GM21786 (cell line): ENCODE data around the gene IL24.
"Not testable (repeated sequence)": the region's sequence is repeated elsewhere in the genome, so short reads cannot be mapped to it uniquely, and the experiment has no call there.

Experiments used
- ATAC-seq: cut with Tn5 transposase; IDR thresholded peaks from one replicate; pipeline ENCODE4 v1.9.1; 2021; ENCODE audit not compliant: unreplicated experiment

Gene IL24, protein sequence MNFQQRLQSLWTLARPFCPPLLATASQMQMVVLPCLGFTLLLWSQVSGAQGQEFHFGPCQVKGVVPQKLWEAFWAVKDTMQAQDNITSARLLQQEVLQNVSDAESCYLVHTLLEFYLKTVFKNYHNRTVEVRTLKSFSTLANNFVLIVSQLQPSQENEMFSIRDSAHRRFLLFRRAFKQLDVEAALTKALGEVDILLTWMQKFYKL

DNA sequence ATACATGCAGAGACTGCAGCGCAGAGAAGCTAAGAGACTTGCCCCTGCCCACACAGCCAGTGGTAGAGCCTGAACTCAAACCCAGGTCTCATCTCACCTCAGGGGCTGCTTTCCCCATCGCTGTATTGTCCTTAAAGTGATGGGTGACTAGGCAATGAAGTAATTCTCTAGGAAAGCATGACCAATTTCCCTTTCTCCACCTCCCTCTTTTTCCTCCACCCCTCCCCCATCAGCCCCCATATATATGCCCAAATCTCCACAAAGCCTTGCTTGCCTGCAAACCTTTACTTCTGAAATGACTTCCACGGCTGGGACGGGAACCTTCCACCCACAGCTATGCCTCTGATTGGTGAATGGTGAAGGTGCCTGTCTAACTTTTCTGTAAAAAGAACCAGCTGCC lies at the start of gene IL24:
IL24 (plus strand) TSS at position 269 of the 400 bp plus-strand sequence. CDS start 390 bp downstream, outside the sequence.
- ATAC-seq: no peak

DNA sequence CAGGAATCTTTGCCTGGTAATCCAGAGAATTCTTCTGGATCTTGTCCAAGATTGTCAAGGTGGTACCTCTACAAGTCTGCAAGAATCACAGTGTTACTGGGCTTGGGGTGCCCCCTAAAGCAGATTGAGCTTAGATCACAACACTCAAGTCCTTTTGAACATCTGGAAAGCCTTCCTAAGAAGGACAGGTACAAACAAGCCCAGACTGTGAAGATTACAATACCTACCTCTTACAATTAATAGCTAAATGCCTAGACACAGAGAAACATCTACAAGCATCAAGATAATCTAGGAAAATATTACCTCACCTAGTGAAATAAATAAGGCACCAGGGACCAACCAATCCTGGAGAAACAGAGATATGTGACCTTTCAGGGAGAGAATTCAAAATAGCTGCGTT lies 49.3 kb upstream of the IL24 start:
- no peak for ATAC-seq

DNA sequence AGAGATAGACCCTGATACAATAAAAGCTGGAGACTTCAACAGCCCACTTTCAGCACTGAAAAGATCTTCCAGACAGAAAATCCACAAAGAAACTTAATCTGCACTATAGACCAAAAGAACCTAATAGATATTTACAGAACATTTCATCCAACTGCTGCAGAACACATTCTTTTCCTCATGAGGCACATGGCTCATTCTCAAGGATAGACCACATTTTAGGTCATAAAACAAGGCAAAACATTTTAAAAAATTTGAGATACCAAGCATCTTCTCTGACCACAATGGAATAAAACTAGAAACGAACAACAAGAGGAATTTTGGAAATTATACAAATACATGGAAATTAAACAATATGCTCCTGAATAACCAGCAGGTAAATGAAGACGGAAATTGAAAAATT lies 46.8 kb upstream of the IL24 start:
- no peak for ATAC-seq

DNA sequence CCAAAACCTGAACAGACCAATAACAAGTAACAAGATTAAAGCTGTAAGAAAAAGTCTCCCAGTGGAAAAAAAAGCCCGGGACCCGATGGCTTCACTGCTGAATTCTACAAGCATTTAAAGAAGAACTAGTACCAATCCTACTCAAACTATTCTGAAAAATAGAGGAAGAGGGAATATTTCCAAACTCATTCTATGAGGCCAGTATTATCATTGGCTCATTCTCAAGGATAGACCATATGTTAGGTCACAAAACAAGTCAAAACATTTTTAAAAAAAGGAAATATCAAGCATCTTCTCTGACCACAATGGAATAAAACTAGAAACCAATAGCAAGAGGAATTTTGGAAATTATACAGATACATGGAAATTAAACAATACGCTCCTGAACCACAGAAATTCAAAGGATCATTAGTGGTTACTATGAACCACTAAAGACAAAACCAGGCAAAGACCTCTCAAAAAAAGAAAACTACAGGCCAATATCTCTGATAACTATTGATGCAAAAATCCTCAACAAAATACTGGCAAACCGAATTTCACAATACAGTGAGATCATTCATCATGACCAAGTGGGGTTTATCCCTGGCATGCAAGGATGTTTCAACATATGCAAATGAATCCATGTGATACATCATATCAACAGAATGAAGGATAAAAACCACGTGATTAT lies 45.8 kb upstream of the IL24 start:
- no peak for ATAC-seq

DNA sequence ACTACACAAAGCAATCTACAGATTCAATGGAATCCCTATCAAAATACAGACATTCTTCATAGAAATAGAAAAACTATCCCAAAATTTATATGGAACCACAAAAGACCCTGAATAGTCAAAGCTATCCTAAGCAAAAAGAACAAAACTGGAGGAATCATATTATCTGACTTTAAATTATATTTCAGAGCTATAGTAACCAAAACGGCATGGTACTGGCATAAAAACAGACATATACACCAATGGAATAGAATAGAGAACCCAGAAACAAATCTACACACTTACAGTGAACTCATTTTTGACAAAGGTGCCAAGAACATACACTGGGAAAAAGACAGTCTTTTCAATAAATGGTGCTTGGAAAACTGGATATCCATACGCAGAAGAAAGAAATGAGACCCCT lies 44.6 kb upstream of the IL24 start:
- ATAC-seq: not testable (repeated sequence)

DNA sequence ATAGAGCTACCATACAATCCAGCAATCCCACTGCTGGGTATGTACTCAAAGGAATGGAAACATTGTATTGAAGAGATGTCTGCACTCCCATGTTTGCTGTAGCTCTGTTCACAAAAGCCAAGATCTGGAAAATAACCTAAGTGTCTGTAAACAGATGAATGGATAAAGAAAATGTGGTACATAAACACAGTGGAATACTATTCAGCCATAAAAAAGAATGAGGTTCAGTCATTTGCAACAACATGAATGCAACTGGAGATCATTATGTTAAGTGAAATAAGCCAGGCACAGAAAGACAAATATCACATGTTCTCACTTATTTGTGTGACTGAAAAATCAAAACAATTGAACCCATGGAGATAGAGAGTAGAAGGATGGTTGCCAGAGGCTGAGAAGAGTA lies 43.5 kb upstream of the IL24 start:
- ATAC-seq: not testable (repeated sequence)

DNA sequence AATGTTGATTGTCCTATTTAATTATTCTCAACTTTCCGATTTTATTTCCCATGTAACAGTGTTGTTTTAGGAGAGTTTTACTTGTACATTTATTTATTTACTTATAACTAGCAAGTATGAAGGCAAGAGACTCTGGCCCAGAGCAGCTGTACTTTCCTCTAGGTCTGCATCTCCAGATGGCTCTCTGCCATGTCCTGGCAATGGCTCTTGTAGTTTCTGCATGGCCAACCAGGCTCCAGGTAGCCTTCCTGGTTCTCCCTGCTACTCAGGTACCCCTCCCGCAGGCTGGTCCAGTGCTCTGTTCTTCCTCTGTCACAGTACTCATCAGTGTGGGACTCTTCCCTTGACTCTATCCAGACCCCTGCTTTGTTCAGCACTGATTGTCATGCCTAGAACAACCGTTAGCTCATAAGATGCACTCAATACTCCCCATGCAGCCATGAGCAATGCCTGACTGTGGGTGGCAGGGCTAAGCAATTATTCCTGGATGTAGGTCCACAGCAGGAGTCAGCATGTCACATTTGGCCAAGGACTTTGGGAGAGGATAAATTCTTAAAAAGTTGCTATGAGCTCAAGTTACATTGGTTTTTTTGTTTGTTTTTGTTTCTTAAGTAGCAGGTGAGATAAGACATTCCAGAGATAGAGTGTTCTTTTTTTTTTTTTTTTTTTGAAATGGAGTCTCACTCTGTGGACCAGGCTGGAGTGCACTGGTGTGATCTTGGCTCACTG lies 42.7 kb upstream of the IL24 start:
- no peak for ATAC-seq

DNA sequence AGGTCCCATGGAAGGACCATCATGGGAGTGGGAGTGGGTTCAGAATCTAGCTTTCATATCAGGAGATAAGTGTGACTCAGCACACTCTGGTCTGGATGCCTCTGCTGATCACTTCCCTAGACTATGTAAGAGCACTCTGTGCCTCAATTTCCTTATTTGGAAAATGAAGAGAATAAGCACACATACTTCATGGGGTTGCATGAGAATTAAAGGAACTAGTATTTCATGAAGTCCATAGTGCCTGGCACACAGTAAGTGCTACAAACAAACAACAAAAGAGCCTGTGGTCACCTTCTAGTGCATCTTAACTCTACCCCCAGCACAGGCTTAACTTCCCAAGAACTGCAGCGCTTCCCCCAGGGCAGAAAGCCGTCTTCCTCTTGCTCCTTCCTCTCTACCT lies 41.4 kb upstream of the IL24 start:
- ATAC-seq: no peak

DNA sequence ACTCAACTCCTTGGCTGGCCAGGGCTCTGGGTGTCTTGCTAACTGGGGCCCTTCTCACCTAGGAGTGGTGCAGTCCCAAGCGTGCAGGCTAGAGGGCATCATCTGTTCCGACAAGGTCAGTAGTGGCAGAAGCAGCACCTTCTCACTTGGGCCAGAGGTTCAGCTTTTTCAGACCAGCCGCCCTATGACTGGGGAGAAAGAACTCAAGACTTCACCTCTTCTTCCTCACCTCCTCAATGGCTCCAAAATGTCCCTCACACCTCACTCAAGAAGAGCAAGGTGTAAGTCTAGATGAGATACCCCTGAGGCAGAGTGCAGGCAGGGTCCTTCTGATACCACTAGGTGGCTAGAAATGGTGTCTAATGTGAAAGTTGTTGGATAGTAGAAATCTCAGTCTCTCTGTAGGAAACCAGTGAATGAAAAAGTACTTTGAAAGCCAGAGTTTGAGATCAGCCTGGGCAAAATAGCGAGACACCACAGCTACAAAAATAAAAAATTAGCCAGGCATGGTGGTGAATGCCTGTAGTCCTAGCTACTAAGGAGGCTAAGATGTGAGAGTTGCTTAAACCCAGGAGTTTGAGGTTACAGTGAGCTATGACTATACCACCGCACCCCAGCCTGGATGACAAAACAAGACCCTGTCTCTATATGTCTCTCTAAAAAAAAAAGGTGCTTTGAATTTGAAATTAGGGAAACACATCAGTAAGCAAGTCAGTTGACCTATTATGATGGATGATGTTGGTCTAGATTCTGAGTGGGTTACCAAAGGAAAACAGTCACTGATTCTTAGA lies 40.4 kb upstream of the IL24 start:
- no peak for ATAC-seq

DNA sequence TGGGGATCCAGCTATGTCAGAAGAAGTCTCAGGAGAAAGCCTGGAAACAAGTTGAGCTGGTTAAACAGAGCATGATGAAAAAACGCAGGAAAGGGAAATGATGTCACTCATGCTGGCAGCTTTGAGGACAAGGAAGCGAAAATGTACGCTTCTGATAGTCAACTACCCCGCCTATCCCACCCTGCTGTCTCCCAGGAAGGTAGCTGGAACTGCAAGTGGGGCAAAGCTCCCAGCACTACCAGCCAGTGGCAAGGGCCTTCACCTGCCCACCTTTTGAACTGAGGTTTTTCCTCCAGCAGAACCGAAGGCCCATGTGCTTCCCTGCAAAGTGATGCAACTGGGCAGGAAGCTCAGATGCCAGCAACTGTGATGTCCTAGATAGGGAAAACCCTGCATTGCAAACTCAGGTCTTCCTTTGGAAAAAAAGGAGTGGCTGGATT lies 38.1 kb upstream of the IL24 start:
- no peak for ATAC-seq

DNA sequence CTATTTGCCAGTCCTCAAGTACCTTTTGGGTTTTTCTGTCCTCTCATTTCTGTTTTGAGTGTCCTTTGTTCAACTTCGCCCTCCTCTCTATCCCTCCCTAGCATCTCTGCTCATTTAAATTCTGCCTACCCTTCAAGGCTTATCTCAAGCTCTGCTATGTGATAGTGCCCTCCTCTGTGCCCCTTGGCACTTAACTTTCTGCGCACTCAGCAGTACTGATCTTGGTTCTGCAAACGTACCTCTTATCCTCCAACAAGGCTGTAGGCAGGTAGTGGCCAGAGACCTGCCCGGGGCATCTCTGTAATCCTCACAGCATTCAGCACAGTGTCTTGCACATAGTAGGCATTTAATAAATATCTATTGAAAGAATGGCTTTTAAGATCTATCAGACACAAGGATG lies 37.1 kb upstream of the IL24 start:
- ATAC-seq: no peak

DNA sequence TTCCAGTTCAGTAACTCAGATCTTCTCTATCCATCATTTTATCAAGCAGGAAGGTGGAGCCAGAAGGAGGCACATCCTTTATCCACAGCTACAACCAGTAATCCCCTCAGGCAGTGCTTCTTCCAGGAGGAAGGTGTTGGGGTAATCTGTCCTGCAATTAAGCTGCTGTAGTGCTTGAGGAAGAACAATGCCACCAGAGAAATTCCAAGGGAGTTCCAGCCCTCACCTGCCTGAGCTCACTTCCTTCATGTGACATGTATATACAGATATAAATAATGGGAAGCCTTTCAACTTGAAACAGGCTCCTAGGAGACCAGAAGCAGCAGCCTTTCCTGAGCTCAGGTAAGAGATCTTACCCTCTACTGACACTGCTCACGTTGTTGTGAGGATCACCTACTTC lies 34.0 kb upstream of the IL24 start:
- ATAC-seq: no peak

DNA sequence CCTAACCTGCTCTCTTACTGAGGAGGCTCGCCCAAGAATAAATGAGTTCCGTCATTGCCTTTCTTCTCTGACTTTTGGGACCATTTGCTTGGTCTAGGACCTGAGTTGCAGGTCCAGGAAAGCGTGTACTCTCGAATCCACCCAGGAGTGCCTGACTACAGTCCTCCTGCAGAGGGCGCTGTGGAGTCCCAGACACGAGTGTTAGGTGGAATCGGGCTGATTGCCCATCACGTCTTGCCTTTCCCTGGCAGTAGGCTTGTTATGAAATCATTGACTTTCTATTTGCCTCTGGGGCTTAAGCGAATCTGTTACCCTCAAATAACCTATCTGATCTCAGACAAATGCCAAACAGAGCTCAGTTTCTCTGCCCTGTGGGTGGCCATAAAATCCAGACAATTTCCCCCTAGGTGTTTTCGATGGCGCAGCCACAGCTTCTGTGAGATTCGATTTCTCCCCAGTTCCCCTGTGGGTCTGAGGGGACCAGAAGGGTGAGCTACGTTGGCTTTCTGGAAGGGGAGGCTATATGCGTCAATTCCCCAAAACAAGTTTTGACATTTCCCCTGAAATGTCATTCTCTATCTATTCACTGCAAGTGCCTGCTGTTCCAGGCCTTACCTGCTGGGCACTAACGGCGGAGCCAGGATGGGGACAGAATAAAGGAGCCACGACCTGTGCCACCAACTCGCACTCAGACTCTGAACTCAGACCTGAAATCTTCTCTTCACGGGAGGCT lies 32.1 kb upstream of the IL24 start, which contains the start of gene IL20:
IL20 (plus strand) TSS at position 685 of the 733 bp plus-strand sequence. CDS start 230 bp downstream, outside the sequence.
- ATAC-seq: no peak

DNA sequence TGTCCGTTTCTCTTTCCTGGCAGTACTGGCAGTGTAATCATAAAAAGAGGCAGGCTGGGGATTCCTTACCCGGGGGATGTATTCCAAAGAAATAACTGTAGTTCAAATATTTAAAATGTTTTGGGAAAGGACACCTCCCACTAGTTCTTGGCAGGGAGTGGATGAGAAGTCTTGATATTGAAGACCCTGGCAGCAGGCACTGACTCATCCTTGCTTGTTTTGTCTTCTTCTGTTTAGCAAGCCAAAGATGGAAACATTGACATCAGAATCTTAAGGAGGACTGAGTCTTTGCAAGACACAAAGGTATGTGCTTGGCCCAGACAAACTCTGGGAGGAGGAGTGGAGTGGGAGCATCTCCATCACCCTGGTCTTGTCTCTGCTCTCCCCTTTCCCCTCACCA lies 31.2 kb upstream of the IL24 start:
- ATAC-seq: no peak

DNA sequence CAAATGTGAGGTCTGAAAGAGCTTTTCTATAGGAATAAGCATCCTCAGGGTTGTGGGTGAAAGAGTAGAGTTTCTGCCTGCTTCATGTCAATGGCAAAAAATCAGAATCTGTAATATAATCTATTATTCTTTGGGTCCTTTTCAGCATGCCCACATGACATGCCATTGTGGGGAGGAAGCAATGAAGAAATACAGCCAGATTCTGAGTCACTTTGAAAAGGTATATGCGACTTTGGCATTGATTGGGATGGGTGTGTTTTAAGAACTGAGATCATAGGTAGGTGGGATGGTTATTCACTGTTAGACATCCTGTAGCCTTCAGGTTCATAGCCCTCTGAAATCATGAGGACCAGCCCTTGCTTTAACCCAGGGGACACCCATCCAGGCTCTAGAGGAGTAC lies 30.0 kb upstream of the IL24 start:
- ATAC-seq: no peak

DNA sequence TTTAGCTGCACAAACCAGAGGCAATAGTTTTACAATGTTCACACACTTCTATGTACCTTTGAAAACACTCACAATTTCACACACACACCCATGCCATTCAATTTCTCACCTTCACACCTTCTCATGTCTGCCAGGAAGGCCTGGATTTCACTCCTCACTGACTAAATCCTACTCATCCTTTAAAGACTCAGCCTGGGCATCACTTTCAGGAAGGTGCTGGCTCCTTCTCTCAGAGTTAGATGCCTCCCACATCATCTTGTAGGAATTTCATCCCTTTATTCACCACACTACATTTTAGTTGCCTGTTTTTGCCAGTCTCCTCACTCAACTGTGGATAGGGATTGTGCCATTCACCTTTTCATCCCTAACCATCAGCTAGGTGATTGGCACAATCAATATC lies 29.5 kb upstream of the IL24 start:
- ATAC-seq: no peak

DNA sequence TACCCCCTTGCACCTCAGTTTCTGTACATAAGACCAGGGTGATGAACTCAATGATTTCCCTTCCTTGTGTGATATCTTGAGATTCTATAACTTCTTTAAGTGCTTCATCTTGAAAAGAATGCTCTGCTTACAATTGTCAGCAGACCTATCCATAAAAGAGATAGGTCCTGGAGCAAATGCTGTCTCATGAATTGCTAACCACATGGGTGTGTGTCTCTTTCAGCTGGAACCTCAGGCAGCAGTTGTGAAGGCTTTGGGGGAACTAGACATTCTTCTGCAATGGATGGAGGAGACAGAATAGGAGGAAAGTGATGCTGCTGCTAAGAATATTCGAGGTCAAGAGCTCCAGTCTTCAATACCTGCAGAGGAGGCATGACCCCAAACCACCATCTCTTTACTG lies 29.0 kb upstream of the IL24 start:
- no peak for ATAC-seq

DNA sequence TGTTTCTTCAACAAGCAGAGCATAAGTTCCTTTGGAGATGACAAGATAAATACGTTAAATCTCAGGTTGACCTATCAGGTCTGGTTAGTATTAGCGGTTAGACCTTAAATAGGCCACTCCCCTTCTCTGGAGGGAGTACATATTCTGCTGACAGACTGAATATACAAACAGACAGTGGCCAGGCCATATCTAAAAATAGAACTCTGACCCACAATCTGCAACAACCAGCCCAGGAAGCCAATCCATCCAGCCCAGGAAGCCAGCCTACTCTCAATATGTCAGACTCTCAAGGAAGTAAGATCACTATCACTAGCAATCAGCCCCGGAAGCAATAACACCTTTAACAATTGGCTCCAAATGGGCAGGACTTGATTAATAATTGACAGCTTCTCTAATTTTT lies 25.1 kb upstream of the IL24 start:
- no peak for ATAC-seq

DNA sequence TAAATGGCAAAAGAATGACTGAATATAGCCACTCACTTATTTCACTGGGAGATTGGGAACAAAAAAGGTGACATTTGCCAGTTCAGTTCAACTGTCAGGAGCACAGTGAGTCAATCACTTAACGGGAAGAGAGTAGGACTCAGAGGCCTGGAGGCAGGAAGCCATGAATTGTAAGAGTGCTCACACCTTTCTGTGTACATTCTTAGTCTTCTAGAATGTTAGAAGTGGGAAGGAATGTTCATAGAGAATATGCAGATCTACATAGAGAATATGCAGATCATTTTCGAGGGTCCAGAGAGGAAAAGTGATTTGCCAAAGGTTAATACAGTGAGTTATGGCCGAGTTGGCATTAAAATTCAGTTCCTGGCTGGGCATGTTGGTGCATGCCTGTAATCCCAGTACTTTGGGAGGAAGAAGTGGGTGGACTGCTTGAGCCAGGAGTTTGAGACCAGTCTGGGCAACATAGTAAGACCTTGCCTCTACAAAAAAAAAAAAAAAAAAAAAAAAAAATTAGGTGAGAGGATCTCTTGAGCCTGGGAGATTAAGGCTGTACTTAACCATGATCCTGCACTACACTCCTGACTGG lies 23.5 kb upstream of the IL24 start:
- no peak for ATAC-seq

DNA sequence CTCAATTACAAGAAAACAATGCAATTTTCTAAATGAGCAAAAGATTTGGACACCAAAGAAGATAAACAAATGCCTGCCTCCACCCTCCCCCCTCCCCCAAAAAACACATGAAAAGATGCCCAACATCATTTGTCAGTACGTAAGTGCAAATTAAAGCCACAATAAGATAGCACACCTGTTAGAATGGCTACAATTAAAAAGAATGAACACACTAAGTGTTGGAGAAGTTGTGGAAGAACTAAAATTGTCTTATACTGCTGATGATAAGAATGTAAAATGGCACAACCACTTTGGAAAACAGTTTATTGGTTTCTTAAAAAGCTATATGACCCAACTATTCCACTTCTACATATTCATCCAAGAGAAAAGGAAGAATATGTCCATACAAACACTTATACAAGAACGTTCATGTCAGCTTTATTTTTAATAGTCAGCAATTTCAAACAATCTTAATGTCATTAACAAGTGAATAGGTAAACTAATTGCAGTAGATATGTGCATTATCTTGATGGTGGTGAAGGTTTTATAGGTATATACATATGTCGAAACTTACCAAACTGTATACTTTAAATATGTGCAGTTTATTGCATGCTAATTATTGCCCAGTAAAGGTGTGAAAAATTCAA lies 21.4 kb upstream of the IL24 start:
- no peak for ATAC-seq
